HG03342 (cell line): ENCODE data around the gene SCO2.
"Not testable (repeated sequence)": the region's sequence is repeated elsewhere in the genome, so short reads cannot be mapped to it uniquely, and the experiment has no call there.

ENCODE experiments used
- ATAC-seq: cut with Tn5 transposase; IDR thresholded peaks from one replicate; pipeline ENCODE4 v1.9.1; 2021; ENCODE audit warnings: mild to moderate bottlenecking, moderate library complexity; ENCODE audit not compliant: unreplicated experiment

The SCO2 gene

GRCh38 chr22:50551160-50551752 lies 25.9 kb upstream of the SCO2 start:
- no peak for ATAC-seq

- no peak for ATAC-seq
Measured at GRCh38 chr22:50550395-50550794, 25.0 kb upstream of the SCO2 start.

- no peak for ATAC-seq
Measured at GRCh38 chr22:50548921-50549790, 23.8 kb upstream of the SCO2 start.

- no peak for ATAC-seq
Measured at GRCh38 chr22:50548040-50548920, 22.9 kb upstream of the SCO2 start.

GRCh38 chr22:50547263-50547985 lies 22.0 kb upstream of the SCO2 start:
- ATAC-seq = no peak

- ATAC-seq = no peak
Measured at GRCh38 chr22:50546326-50547262, 21.2 kb upstream of the SCO2 start.

GRCh38 chr22:50545522-50546325 lies 20.3 kb upstream of the SCO2 start, which contains the start of gene KLHDC7B:
KLHDC7B (plus strand) TSS chr22:50545899; CDS start chr22:50546244, 345 bp downstream.
- ATAC-seq = no peak

GRCh38 chr22:50544746-50545253 lies 19.4 kb upstream of the SCO2 start:
- ATAC-seq = no peak

GRCh38 chr22:50544078-50544745 lies 18.8 kb upstream of the SCO2 start:
- ATAC-seq = no peak

- ATAC-seq = no peak
Measured at GRCh38 chr22:50542416-50542927, 17.1 kb upstream of the SCO2 start.

- ATAC-seq = not testable (repeated sequence)
Measured at GRCh38 chr22:50541667-50542026, 16.2 kb upstream of the SCO2 start.

- ATAC-seq = no peak
Measured at GRCh38 chr22:50540381-50540780, 15.0 kb upstream of the SCO2 start.

GRCh38 chr22:50537765-50538164 lies 12.4 kb upstream of the SCO2 start:
- no peak for ATAC-seq

- no peak for ATAC-seq
Measured at GRCh38 chr22:50536226-50536625, 10.8 kb upstream of the SCO2 start.

- ATAC-seq = no peak
Measured at GRCh38 chr22:50535113-50535512, 9.7 kb upstream of the SCO2 start.

- ATAC-seq = not testable (repeated sequence)
Measured at GRCh38 chr22:50533856-50534711, 8.7 kb upstream of the SCO2 start.
